Measurements from ENCODE around the gene MFSD6L.
"Not testable (repeated sequence)": the region's sequence is repeated elsewhere in the genome, so short reads cannot be mapped to it uniquely, and the experiment has no call there.

The MFSD6L gene

DNA sequence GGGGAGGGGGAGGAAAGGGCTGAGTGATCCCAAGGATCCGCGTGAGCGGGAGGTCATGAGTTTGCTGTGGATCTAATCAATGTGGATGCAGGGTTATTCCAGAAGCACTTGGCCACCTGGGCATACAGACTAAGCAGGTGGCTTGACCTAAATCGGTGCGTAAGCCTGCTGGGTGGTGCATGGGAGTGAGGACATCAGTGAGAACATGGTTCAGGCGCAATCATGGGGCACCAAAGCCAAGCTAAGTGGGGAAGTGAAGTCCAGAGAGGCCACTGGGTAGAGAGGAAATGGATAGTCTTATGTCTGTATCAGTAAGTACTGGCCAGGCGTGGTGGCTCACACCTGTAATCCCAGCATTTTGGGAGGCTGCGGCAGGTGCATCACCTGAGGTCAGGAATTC is 18.9 kb upstream of the MFSD6L start:
- Histone ChIP-seq H3K27me3 (ENCODE audit: control insufficient read depth, low read length) (peaks cover 3% of the 10 kb centered on the region; the same call in 1 of the 2 replicates), H3K36me3 (ENCODE audit: control insufficient read depth, low read length) (no peaks in the 10 kb centered on the region), H4K20me1 (ENCODE audit: control insufficient read depth, insufficient read depth, low read depth, low read length) (no peaks in the 10 kb centered on the region), H3K9me2 (replicated peaks; ENCODE audit: control insufficient read depth, low read length) (no peaks in the 10 kb centered on the region), H3K4me2 (ENCODE audit: low read length) (no peak overlapping the region), H3K9me3 (ENCODE audit: control insufficient read depth, insufficient read depth, low read length) (no peaks in the 10 kb centered on the region), H3K4me1 (ENCODE audit: control insufficient read depth, low read length) (no peaks in the 10 kb centered on the region), H3F3A (ENCODE audit: control insufficient read depth, insufficient read depth) (no peaks in the 10 kb centered on the region), H3K79me2 (ENCODE audit: control insufficient read depth, low read length) (no peaks in the 10 kb centered on the region), H3K27ac (ENCODE audit: low read depth, low read length) (no peak overlapping the region), H3K4me3 (ENCODE audit: low read length) (no peak overlapping the region)
- TF ChIP-seq, protein P1, sequence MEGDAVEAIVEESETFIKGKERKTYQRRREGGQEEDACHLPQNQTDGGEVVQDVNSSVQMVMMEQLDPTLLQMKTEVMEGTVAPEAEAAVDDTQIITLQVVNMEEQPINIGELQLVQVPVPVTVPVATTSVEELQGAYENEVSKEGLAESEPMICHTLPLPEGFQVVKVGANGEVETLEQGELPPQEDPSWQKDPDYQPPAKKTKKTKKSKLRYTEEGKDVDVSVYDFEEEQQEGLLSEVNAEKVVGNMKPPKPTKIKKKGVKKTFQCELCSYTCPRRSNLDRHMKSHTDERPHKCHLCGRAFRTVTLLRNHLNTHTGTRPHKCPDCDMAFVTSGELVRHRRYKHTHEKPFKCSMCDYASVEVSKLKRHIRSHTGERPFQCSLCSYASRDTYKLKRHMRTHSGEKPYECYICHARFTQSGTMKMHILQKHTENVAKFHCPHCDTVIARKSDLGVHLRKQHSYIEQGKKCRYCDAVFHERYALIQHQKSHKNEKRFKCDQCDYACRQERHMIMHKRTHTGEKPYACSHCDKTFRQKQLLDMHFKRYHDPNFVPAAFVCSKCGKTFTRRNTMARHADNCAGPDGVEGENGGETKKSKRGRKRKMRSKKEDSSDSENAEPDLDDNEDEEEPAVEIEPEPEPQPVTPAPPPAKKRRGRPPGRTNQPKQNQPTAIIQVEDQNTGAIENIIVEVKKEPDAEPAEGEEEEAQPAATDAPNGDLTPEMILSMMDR (IDR thresholded peaks at IDR 0.05; ENCODE audit: low read depth, low read length, poor library complexity, severe bottlenecking) = no peak
- TF ChIP-seq EZH2phosphoT487 (IDR thresholded peaks at IDR 0.05; ENCODE audit: borderline replicate concordance, low read length) = no peak

DNA sequence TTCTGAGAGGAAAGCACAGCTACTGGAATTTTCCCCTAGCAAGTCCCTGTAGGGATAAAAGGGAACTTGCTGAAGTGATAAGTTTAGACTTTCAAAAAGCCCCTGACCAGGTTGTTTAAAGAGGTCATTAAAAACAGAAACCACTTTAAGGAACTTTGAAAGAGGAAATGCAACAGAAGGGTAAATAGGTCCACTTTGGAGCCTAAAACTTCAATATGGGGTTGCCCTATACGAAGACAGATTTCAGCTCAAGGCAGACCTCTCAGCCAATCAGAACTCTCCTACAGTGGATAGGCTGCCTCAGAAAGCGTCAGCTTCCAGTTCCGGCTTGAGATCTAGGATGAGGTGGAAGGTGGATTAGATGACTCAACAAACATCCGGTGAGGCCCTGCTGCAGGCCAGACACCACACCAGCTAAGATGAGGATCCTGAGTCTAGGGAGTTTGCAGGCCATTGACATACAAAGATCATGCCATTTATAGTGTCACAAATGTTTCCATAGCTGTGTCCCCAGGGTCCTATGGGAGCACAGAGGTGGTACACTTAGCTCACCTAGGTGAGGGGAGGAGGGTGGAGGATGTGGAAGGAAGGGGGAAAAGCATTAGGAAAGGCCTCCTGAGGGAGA is 7.9 kb upstream of the MFSD6L start:
- Histone ChIP-seq H3K4me3 (ENCODE audit: low read length) (peak overlapping the region; percentile 33), H3F3A (ENCODE audit: control insufficient read depth, insufficient read depth) (no peaks in the 10 kb centered on the region), H3K4me1 (ENCODE audit: control insufficient read depth, low read length) (peaks cover 16% of the 10 kb centered on the region), H3K9me3 (ENCODE audit: control insufficient read depth, insufficient read depth, low read length) (peaks cover 12% of the 10 kb centered on the region), H3K9me2 (replicated peaks; ENCODE audit: control insufficient read depth, low read length) (no peaks in the 10 kb centered on the region), H3K27me3 (ENCODE audit: control insufficient read depth, low read length) (no peaks in the 10 kb centered on the region), H3K36me3 (ENCODE audit: control insufficient read depth, low read length) (no peaks in the 10 kb centered on the region), H3K79me2 (ENCODE audit: control insufficient read depth, low read length) (no peaks in the 10 kb centered on the region), H3K4me2 (ENCODE audit: low read length) (peak overlapping the region; percentile 37), H3K27ac (ENCODE audit: low read depth, low read length) (peak overlapping the region; percentile 48), H4K20me1 (ENCODE audit: control insufficient read depth, insufficient read depth, low read depth, low read length) (no peaks in the 10 kb centered on the region)
- no peak for TF ChIP-seq EZH2phosphoT487 (IDR thresholded peaks at IDR 0.05; ENCODE audit: borderline replicate concordance, low read length)
- TF ChIP-seq, protein P1 (IDR thresholded peaks at IDR 0.05; ENCODE audit: low read depth, low read length, poor library complexity, severe bottlenecking) = no peak

DNA sequence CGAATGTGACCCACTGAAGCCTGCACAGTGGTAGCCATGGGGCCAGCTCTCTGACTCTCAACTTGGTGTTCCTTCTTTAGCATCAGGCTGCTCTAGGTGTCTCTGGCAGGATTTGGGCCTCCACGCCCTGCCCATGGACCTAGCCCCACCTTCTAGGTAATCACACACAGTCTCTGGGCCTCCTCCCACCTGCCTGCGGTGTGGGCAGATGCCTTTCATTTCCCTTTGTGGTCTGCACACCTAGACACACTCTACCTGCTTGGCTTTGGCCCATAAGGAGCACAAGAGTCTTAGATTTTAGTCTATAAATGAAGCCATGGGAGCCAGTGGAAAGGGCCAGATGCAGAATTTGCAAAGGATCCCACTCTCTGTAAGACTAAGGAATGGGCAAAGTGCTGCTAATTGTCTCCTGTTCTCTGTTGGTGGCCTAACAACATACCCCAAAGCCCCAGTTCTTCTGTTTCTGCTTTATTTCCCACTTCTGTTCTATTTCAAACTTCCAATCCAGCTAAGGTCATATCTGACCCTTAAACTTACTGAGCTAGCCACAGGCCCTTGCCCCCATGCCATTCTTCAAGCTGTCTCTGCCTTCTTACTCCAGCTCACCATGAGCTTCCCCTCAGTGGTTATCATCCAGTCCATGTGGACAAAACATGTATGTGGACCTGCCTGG is 7.2 kb upstream of the MFSD6L start:
- peak overlapping the region; percentile 33; the same call in 1 of the 2 replicates for H3K4me3 ChIP-seq (ENCODE audit: low read length)

DNA sequence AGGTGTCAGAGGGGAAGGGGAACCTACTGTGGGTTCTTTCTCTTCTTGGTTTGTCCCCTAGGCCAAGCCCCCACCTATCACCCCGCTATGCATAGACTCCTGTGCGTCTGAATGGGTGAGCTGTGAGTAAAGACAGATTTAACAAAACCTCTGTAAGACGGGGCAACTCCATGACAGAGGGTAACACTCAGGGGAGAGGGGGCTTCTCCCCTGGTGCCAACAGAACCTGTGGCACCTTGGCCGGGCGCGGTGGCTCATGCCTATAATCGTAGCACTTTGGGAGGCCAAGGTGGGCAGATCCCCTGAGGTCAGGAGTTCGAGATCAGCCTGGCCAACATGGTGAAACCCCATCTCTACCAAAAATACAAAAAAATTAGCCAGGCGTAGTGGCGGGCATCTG is 6.2 kb upstream of the MFSD6L start:
- not testable (repeated sequence) for H4K20me1 ChIP-seq (ENCODE audit: control insufficient read depth, insufficient read depth, low read depth, low read length); H3K79me2 ChIP-seq (ENCODE audit: control insufficient read depth, low read length); H3K4me3 ChIP-seq (ENCODE audit: low read length); H3K27me3 ChIP-seq (ENCODE audit: control insufficient read depth, low read length); H3K4me2 ChIP-seq (ENCODE audit: low read length); H3F3A ChIP-seq (ENCODE audit: control insufficient read depth, insufficient read depth); H3K36me3 ChIP-seq (ENCODE audit: control insufficient read depth, low read length); H3K9me2 ChIP-seq (replicated peaks; ENCODE audit: control insufficient read depth, low read length); H3K27ac ChIP-seq (ENCODE audit: low read depth, low read length)
- H3K4me1 ChIP-seq (ENCODE audit: control insufficient read depth, low read length) = peaks cover 16% of the 10 kb centered on the region
- H3K9me3 ChIP-seq (ENCODE audit: control insufficient read depth, insufficient read depth, low read length) = peaks cover 12% of the 10 kb centered on the region

More for the DNA sequence above, 7.2 kb upstream of the MFSD6L start:
- no peaks in the 10 kb centered on the region for H3K27me3 ChIP-seq (ENCODE audit: control insufficient read depth, low read length)
- H3K9me2 ChIP-seq (replicated peaks; ENCODE audit: control insufficient read depth, low read length) = no peaks in the 10 kb centered on the region
- H3F3A ChIP-seq (ENCODE audit: control insufficient read depth, insufficient read depth) = no peaks in the 10 kb centered on the region
- H3K4me2 ChIP-seq (ENCODE audit: low read length) = peak overlapping the region; percentile 37
- peaks cover 16% of the 10 kb centered on the region for H3K4me1 ChIP-seq (ENCODE audit: control insufficient read depth, low read length)
- peak overlapping the region; percentile 48 for H3K27ac ChIP-seq (ENCODE audit: low read depth, low read length)
- TF ChIP-seq EZH2phosphoT487 (IDR thresholded peaks at IDR 0.05; ENCODE audit: borderline replicate concordance, low read length) = no peak
- TF ChIP-seq, protein P1 (IDR thresholded peaks at IDR 0.05; ENCODE audit: low read depth, low read length, poor library complexity, severe bottlenecking) = no peak
- H3K36me3 ChIP-seq (ENCODE audit: control insufficient read depth, low read length) = no peaks in the 10 kb centered on the region
- no peaks in the 10 kb centered on the region for H3K79me2 ChIP-seq (ENCODE audit: control insufficient read depth, low read length)
- no peaks in the 10 kb centered on the region for H4K20me1 ChIP-seq (ENCODE audit: control insufficient read depth, insufficient read depth, low read depth, low read length)
- peaks cover 12% of the 10 kb centered on the region for H3K9me3 ChIP-seq (ENCODE audit: control insufficient read depth, insufficient read depth, low read length)
